ENCODE data around the gene EP400. TPM values are rescaled to one million over a fixed set of nuclear protein-coding genes. Genes with fewer than 3 reads are reported as not detected.

Gene EP400
- total RNA-seq, 6 donors from 2014 or later: 21.7 to 61.8 (median 40.4) TPM

DNA sequence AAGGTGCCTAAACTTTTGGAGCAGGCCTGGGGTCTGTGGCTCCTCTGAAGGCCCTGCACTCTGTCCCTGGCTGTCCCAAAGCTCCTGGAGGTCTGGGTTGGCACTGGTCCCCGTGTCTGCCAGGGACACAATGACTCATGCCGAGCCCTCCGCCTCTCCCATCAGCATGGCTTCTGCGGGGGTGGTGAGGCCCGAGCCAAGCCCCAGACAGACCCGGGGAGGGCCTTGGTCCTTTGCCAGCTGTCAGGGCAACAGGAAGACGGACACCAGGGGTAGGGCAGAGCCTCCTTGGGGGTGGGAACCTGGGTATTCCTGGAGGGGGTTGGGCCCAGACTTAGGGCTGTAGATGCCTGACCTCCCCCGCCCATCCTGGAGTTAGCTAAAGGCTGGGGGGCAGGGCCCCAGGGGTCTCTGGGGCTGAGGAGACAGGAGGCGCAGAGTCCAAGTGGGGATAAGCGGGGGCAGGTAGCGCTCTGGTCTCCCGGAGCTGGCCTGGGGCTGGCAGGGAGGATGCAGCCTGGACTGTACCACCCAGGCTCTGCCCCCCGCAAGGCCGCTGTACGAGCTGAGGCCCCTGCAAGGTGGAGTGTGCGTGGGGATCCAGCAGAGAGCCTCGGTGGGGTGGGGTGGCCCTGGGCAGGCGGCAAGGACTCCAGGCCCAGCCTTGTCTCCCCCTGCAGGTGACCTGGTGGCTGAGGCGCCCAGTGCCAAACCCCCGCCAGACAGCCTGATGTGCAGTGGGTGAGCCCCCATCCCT, 37.0 kb upstream of the EP400 start:
- TF ChIP-seq POLR2A (IDR thresholded peaks at IDR 0.05) (no peak), EP300 (IDR thresholded peaks at IDR 0.05) (no peak), POLR2AphosphoS5 (IDR thresholded peaks at IDR 0.05) (no peak)
- TF ChIP-seq, protein P1, sequence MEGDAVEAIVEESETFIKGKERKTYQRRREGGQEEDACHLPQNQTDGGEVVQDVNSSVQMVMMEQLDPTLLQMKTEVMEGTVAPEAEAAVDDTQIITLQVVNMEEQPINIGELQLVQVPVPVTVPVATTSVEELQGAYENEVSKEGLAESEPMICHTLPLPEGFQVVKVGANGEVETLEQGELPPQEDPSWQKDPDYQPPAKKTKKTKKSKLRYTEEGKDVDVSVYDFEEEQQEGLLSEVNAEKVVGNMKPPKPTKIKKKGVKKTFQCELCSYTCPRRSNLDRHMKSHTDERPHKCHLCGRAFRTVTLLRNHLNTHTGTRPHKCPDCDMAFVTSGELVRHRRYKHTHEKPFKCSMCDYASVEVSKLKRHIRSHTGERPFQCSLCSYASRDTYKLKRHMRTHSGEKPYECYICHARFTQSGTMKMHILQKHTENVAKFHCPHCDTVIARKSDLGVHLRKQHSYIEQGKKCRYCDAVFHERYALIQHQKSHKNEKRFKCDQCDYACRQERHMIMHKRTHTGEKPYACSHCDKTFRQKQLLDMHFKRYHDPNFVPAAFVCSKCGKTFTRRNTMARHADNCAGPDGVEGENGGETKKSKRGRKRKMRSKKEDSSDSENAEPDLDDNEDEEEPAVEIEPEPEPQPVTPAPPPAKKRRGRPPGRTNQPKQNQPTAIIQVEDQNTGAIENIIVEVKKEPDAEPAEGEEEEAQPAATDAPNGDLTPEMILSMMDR (IDR thresholded peaks at IDR 0.05): no peak
- no peaks in the 10 kb centered on the region for H3K27me3 ChIP-seq
- H3K4me3 ChIP-seq: no peak overlapping the region
- no peak for ATAC-seq (ENCODE audit: low FRiP score in 2 of 2)
- peaks cover 55 to 97% (median 90%) of the 10 kb centered on the region in 4 donors for H3K36me3 ChIP-seq
- no peaks in the 10 kb centered on the region for H3K9me3 ChIP-seq
- H3K4me1 ChIP-seq: peaks cover 7 to 11% (median 9%) of the 10 kb centered on the region in 4 donors
- WGBS, 2 donors: 65 to 95% methylated on average over 4 to 19 of the region's 20 CpGs
- peak overlapping the region in 1 of 4 donors; percentile 17 for H3K27ac ChIP-seq
- peak; percentile 47 to 71 for DNase-seq

DNA sequence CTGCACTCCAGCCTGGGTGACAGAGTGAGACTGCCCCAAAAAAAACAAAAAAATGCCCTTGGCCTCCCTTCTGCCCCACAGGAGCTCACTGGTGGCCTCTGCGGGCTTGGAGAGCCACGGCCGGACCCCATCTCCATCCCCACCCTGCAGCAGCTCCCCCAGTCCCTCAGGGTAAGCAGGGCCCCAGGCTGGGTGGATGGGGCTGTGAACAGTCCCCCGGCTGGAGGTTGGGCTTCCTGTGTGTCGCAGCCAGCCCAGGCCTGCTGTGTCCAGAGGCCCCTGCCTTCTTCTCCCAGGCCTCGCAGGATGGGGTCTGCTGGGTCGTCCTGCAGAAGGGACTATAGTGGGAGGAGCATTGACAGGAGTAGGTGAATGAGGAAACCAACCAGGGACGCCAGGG, 36.1 kb upstream of the EP400 start:
- 95 to 99% methylated on average over 7 of the region's 8 CpGs for WGBS, 2 donors
- TF ChIP-seq, protein P1 (IDR thresholded peaks at IDR 0.05): no peak
- TF ChIP-seq POLR2AphosphoS5 (IDR thresholded peaks at IDR 0.05) (no peak), EP300 (IDR thresholded peaks at IDR 0.05) (no peak), POLR2A (IDR thresholded peaks at IDR 0.05) (no peak)

DNA sequence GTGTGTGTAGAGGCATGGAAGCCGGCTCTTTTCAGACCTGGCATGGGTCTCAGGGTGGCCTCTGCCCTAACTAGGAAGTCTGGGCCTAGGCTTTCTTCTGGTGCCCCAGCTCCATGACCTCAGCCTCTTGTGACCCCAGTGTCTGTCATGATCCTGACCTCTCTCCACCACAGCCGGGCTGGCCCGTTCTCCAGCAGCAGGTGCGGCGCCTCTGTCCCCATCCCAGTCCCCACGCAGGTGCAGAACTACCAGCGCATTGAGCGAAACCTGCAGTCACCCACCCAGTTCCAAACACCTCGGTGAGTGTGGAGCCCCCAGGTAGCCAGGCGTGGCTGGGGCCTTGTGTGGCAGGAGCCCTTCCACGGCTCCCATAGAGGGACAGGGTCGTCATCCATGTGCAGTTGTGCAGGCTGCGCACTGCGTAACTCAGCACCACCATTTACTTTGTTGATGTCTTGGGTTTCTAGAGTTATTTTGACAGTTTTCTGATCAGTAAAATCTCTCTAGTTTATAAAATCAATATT, 35.5 kb upstream of the EP400 start:
- no peak for TF ChIP-seq EP300 (IDR thresholded peaks at IDR 0.05)
- TF ChIP-seq POLR2A (IDR thresholded peaks at IDR 0.05): no peak
- no peak for TF ChIP-seq POLR2AphosphoS5 (IDR thresholded peaks at IDR 0.05)
- TF ChIP-seq, protein P1 (IDR thresholded peaks at IDR 0.05): no peak
- no peak for ATAC-seq (ENCODE audit: low FRiP score in 2 of 2)
- Histone ChIP-seq H3K4me1 (peaks cover 7 to 11% (median 9%) of the 10 kb centered on the region in 4 donors), H3K9me3 (no peaks in the 10 kb centered on the region), H3K4me3 (no peak overlapping the region), H3K27me3 (no peaks in the 10 kb centered on the region), H3K27ac (no peak overlapping the region), H3K36me3 (peaks cover 51 to 93% (median 83%) of the 10 kb centered on the region in 4 donors)
- DNase-seq: no peak
- WGBS, 2 donors: 95 to 100% methylated on average over 4 to 14 of the region's 14 CpGs

More for the DNA sequence above, 36.1 kb upstream of the EP400 start:
- no peak for ATAC-seq (ENCODE audit: low FRiP score in 2 of 2)
- H3K4me3 ChIP-seq: no peak overlapping the region
- peaks cover 7 to 11% (median 9%) of the 10 kb centered on the region in 4 donors for H3K4me1 ChIP-seq
- peaks cover 55 to 94% (median 85%) of the 10 kb centered on the region in 4 donors for H3K36me3 ChIP-seq
- H3K27ac ChIP-seq: no peak overlapping the region
- H3K9me3 ChIP-seq: no peaks in the 10 kb centered on the region
- DNase-seq: no peak
- H3K27me3 ChIP-seq: no peaks in the 10 kb centered on the region

DNA sequence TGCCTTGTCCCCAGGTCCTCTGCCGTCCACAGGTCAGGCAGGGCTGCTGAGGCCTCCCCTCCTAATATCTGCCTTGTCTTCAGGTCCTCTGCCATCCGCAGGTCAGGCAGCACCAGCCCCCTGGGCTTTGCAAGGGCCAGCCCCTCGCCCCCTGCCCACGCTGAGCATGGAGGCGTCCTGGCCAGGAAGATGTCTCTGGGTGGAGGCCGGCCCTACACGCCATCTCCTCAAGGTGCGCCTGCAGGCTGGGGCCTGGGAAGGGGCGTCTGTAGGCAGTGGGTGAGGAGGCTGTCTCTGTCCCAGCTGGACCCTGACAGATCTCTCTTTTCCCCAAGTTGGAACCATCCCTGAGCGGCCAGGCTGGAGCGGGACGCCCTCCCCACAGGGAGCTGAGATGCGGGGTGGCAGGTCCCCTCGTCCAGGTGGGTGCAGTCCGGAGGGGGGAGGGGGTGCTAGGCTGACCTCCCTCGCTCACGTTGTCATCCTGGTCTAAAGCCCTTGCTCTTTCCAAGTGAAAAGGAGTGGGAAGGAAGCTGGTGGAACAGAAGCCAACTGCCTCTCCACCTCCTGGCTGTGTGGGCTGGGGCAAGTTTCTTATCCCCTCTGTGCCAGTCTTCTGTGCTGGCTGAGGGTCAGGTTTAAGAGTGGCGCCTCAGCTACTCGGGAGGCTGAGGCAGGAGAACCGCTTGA, 34.6 kb upstream of the EP400 start:
- no peaks in the 10 kb centered on the region for H3K9me3 ChIP-seq
- H3K4me1 ChIP-seq: peaks cover 7 to 11% (median 9%) of the 10 kb centered on the region in 4 donors
- ATAC-seq (ENCODE audit: low FRiP score in 2 of 2) (no peak), DNase-seq (peak in 1 of 2 donors; percentile 66)
- no peak for TF ChIP-seq POLR2A (IDR thresholded peaks at IDR 0.05)
- TF ChIP-seq, protein P1 (IDR thresholded peaks at IDR 0.05): no peak
- no peak for TF ChIP-seq EP300 (IDR thresholded peaks at IDR 0.05)
- no peak for TF ChIP-seq POLR2AphosphoS5 (IDR thresholded peaks at IDR 0.05)
- H3K4me3 ChIP-seq: no peak overlapping the region
- peaks cover 44 to 93% (median 82%) of the 10 kb centered on the region in 4 donors for H3K36me3 ChIP-seq
- no peak overlapping the region for H3K27ac ChIP-seq
- no peaks in the 10 kb centered on the region for H3K27me3 ChIP-seq
- 92% methylated on average over 19 of the region's 20 CpGs for WGBS, 2 donors

All from upper lobe of left lung (tissue), 6 donors.